GM23248 (cell line): ENCODE measurements around the gene WDR75. TPM values are rescaled to one million over a fixed set of nuclear protein-coding genes. Genes with fewer than 3 reads are reported as not detected.
A peak's percentile ranks its signal among the peaks of the same experiment; 100 is the strongest.

Source experiments
- DNase-seq: peaks from one replicate; pipeline ENCODE4 v3.0.0-alpha.2; 2015
- H2AFZ ChIP-seq: fragments of 200-600 bp; sonication (generic); 2 replicates; pipeline ENCODE4 v1.6.1; 2016; ENCODE audit warnings: antibody characterized with exemption
- H3F3A ChIP-seq: fragments of 200-600 bp; sonication (generic); 2 replicates; pipeline ENCODE4 v1.6.1; 2016; ENCODE audit warnings: mild to moderate bottlenecking, antibody characterized with exemption, mixed run types; ENCODE audit not compliant: insufficient read depth
- H3K27ac ChIP-seq: fragments of 200-600 bp; sonication (generic); 2 replicates; pipeline ENCODE4 v1.5.1; 2016; ENCODE audit warnings: mild to moderate bottlenecking
- H3K27me3 ChIP-seq: fragments of 200-600 bp; sonication (generic); replicated peaks from 2 replicates; pipeline ENCODE4 v1.6.1; 2016; ENCODE audit warnings: mild to moderate bottlenecking; ENCODE audit not compliant: insufficient read depth
- H3K36me3 ChIP-seq: fragments of 200-600 bp; sonication (generic); 2 replicates; pipeline ENCODE4 v1.6.1; 2016; ENCODE audit warnings: low read depth, mild to moderate bottlenecking
- H3K4me1 ChIP-seq: fragments of 200-600 bp; sonication (generic); 2 replicates; pipeline ENCODE4 v1.6.1; 2016; ENCODE audit warnings: mild to moderate bottlenecking; ENCODE audit not compliant: insufficient read depth
- H3K4me2 ChIP-seq: fragments of 200-600 bp; sonication (generic); one replicate; pipeline ENCODE4 v1.6.1; 2016; ENCODE audit warnings: mild to moderate bottlenecking; ENCODE audit not compliant: unreplicated experiment
- H3K4me3 ChIP-seq: fragments of 200-600 bp; sonication (generic); 2 replicates; pipeline ENCODE4 v1.5.1; 2016; ENCODE audit warnings: mild to moderate bottlenecking
- H3K79me2 ChIP-seq: fragments of 200-600 bp; sonication (generic); 2 replicates; pipeline ENCODE4 v1.6.1; 2016; ENCODE audit warnings: mild to moderate bottlenecking; ENCODE audit not compliant: insufficient read depth
- H3K9ac ChIP-seq: fragments of 200-600 bp; sonication (generic); 2 replicates; pipeline ENCODE4 v1.6.1; 2016; ENCODE audit warnings: mild to moderate bottlenecking
- H3K9me2 ChIP-seq: fragments of 200-600 bp; sonication (generic); 2 replicates; pipeline ENCODE4 v1.6.1; 2016; ENCODE audit warnings: mixed run types, mild to moderate bottlenecking, moderate library complexity; ENCODE audit not compliant: insufficient read depth
- H3K9me3 ChIP-seq: fragments of 200-600 bp; sonication (generic); one replicate; pipeline ENCODE4 v1.6.1; 2017; ENCODE audit warnings: low read depth
- H4K20me1 ChIP-seq: fragments of 200-600 bp; sonication (generic); 2 replicates; pipeline ENCODE4 v1.6.0; 2016; ENCODE audit not compliant: insufficient read depth
- EZH2 ChIP-seq: fragments of 200-600 bp; sonication (generic); IDR thresholded peaks from 2 replicates; pipeline ENCODE4 v1.6.1; 2018; ENCODE audit warnings: antibody characterized with exemption, mild to moderate bottlenecking; ENCODE audit not compliant: insufficient read depth, poor library complexity, severe bottlenecking
- EZH2phosphoT487 ChIP-seq: fragments of 200-600 bp; sonication (generic); IDR thresholded peaks from 2 replicates; pipeline ENCODE4 v1.6.1; 2018; ENCODE audit warnings: antibody characterized with exemption, moderate library complexity, mild to moderate bottlenecking, low read depth; ENCODE audit not compliant: insufficient read depth
- WGBS, 2 experiments: methylation state at CpG; one replicate each; pipeline ENCODE4 v1.1.6; 2015 to 2017; ENCODE audit warnings: low lambda C conversion rate in 2 of 2, low coverage in 1 of 2; ENCODE audit errors: missing lambda C conversion rate in 2 of 2; 5-methylcytosine and 5-hydroxymethylcytosine counted together
- in situ Hi-C: fragments of 300-500 bp; cut with MboI; formaldehyde crosslinking; loops from 2 replicates; pipeline ENCODE4 v1.15.0; 2020
- polyA plus RNA-seq: library from polyadenylated mRNA; unstranded; fragments of >200 nt; fragmentation: Nextera tagmentation; extraction: Ambion mirVana; gene quantifications from 2 replicates; pipeline ENCODE4 v1.2.1, GENCODE V29; 2016
- total RNA-seq: library from RNA; depleted of rRNA; stranded (reverse); fragments of >200 nt; shearing (Covaris generic); gene quantifications from 2 replicates; pipeline ENCODE4 v1.2.3, GENCODE V29; 2014; rRNA removed

WDR75 gene
- total and polyA plus RNA-seq, 2 experiments from 2014 or later = 25.8 to 44.1 TPM

DNA sequence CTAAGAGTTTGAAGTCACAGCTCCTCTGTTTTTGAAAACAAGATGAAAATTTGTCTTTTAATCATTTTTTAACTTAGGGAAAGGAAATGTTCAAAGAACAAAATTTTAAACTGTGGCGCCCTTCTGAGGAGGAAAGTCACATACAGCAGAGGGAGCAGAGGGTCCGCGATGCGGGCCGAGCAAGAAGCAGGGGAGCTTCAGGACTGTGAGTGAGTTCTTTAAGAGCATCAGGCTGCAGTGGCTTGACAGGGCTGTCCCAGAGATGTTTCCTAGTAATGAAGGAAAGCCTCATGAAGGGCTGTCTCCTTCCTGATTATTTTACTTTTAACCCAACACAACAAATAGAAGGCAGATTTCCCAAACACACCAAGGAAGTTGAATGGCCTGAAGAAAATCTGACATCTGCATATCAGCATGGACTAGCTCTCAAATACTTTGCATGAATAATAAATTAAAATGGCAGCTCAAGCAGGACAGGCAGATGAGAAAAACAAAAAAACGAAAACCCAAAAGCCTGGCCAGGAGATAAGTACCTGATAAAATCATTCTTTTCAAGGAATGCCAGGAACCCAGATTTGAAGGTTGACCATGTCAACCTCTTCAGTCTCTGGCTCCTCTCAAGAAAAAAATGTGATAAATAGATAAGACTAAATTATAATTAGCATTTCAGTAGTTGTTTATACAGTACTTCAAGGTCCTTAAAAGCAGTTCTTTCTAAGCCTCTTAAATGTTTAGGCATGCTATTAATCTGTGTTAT lies 78.5 kb downstream of the WDR75 start:
- no peak overlapping the region for H3K9ac ChIP-seq
- H3K4me3 ChIP-seq = no peak overlapping the region
- no peak for TF ChIP-seq EZH2phosphoT487
- TF ChIP-seq EZH2 = no peak
- H3K4me1 ChIP-seq = no peaks in the 10 kb centered on the region
- 0 out of 2 replicates have a peak, but pooled peaks cover 2% of the 10 kb centered on the region for H3K9me2 ChIP-seq
- no peak overlapping the region for H3K4me2 ChIP-seq
- no peak for DNase-seq
- no peaks in the 10 kb centered on the region for H3K79me2 ChIP-seq
- no peaks in the 10 kb centered on the region for H3K27me3 ChIP-seq
- 90 to 93% methylated on average over 6 of the region's 6 CpGs for WGBS, 2 experiments
- in situ Hi-C loops = no loop called here
- no peaks in the 10 kb centered on the region for H4K20me1 ChIP-seq
- no peaks in the 10 kb centered on the region for H3K9me3 ChIP-seq
- H3F3A ChIP-seq = no peaks in the 10 kb centered on the region
- no peak overlapping the region for H2AFZ ChIP-seq
- H3K36me3 ChIP-seq = no peaks in the 10 kb centered on the region
- H3K27ac ChIP-seq = no peak overlapping the region

DNA sequence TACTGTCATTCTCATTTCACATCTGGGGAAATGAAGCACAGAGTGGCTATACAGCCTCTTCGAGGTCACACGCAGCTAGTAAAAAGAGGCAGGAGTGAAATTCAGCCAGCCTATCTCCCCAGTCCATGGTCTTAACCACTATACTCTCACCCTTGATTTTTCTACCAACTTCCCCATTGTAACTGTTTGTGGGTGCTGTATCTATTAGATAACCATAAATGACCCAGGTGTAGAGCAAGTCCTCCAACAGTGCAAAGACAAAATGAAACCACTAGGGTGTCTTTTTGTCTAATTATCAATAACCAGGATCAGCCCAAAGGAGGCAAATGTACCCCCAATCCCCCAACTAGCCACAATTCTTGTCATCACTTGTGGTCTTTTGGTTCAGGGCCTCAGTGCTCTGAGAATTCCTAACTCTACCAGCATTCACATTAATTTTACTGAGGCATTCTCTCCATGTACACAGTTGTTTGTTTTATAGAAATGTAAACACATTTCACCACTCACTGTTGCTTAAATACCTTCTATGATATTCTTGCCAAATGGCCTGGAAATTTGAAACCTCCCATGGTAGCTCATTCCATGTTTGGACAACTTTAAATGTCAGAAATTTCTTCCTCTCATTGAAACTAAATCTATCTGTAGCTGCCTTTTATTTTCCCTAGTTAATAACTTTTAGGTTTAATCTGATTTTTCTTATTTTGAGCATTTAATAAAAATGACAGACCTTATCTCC lies 80.6 kb downstream of the WDR75 start:
- H3K4me1 ChIP-seq = no peaks in the 10 kb centered on the region
- 0 out of 2 replicates have a peak, but pooled peaks cover 2% of the 10 kb centered on the region for H3K9me2 ChIP-seq
- H3K4me3 ChIP-seq = no peak overlapping the region
- H3K79me2 ChIP-seq = no peaks in the 10 kb centered on the region
- no peaks in the 10 kb centered on the region for H3F3A ChIP-seq
- no peak for DNase-seq
- H3K9me3 ChIP-seq = no peaks in the 10 kb centered on the region
- no peaks in the 10 kb centered on the region for H3K36me3 ChIP-seq
- no peak overlapping the region for H2AFZ ChIP-seq
- no peak overlapping the region for H3K9ac ChIP-seq
- no peak overlapping the region for H3K27ac ChIP-seq
- WGBS, 2 experiments = 85 to 96% methylated on average over 2 of the region's 2 CpGs
- TF ChIP-seq EZH2phosphoT487 (no peak), EZH2 (no peak)
- H4K20me1 ChIP-seq = no peaks in the 10 kb centered on the region
- no peak overlapping the region for H3K4me2 ChIP-seq
- in situ Hi-C loops = no loop called here
- H3K27me3 ChIP-seq = no peaks in the 10 kb centered on the region

DNA sequence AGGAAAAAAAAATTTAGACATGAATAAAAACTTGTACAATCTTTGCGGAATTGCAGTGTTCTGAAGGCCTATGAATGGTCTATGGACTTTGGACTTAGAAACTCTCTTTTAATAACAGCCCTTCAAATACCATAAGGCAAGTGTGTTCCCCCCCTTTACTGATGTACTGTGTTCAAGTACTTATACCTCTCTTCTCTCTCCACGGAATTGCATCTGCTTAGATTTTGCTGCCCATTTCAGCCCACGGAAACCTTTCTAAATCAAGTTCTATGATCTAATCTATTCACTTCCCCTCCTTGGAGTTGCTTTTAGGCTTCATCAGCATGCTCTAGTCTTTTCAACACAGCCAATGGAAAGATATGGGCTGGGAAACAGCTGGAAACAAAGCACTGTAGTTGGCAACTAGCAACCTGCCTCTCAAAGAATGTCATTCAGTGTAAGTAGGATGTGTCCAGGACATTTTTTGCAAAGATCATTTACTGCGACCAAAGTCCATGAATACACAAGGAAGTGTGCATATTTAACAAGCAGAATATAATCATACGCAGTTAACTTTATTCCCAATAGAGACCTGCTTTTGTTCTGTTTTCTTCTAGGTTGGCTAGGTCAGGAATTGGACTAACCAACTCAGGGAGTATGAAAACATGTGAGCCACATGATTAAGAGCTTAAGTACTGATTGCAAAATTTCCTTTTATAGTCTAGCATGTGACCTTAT lies 81.3 kb downstream of the WDR75 start:
- H3F3A ChIP-seq = no peaks in the 10 kb centered on the region
- WGBS, 2 experiments = 29 to 33% methylated on average over 5 of the region's 5 CpGs
- H3K9ac ChIP-seq = no peak overlapping the region
- no peaks in the 10 kb centered on the region for H3K4me1 ChIP-seq
- in situ Hi-C loops = no loop called here
- no peaks in the 10 kb centered on the region for H3K9me3 ChIP-seq
- 0 out of 2 replicates have a peak, but pooled peaks cover 2% of the 10 kb centered on the region for H3K9me2 ChIP-seq
- no peak overlapping the region for H3K4me2 ChIP-seq
- no peak overlapping the region for H3K27ac ChIP-seq
- no peaks in the 10 kb centered on the region for H4K20me1 ChIP-seq
- DNase-seq = no peak
- H3K79me2 ChIP-seq = no peaks in the 10 kb centered on the region
- no peak overlapping the region for H3K4me3 ChIP-seq
- peak overlapping the region; percentile 20; the same call in 1 of the 2 replicates for H2AFZ ChIP-seq
- H3K27me3 ChIP-seq = no peaks in the 10 kb centered on the region
- no peaks in the 10 kb centered on the region for H3K36me3 ChIP-seq
- TF ChIP-seq EZH2phosphoT487 (no peak), EZH2 (no peak)

DNA sequence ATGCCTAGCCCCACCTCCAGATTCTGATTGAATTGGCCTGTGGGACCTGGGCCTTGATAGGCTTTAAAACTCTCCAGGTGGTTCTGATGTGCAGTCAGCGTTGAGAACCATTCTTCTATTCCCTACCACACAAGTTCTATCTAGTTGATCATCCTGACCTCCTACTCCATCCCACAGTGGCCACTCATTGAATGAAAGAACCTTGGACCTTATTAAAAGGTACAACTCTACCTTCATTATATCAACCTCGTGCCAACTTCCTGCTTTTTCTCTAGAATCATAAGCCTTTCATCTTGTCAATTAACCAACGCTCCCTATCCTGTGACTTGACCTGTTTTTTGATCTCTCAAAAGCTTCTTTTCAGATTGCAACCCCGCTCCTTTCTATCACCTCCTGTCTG lies 83.5 kb downstream of the WDR75 start:
- Histone ChIP-seq H3K36me3 (no peaks in the 10 kb centered on the region), H2AFZ (no peak overlapping the region), H3K4me1 (no peaks in the 10 kb centered on the region), H3F3A (no peaks in the 10 kb centered on the region), H3K4me3 (no peak overlapping the region), H3K9me3 (no peaks in the 10 kb centered on the region), H3K9ac (no peak overlapping the region), H3K27ac (no peak overlapping the region), H4K20me1 (no peaks in the 10 kb centered on the region), H3K79me2 (no peaks in the 10 kb centered on the region), H3K4me2 (no peak overlapping the region), H3K9me2 (0 out of 2 replicates have a peak, but pooled peaks cover 2% of the 10 kb centered on the region), H3K27me3 (no peaks in the 10 kb centered on the region)
- no peak for DNase-seq
- 86 to 88% methylated on average over 4 of the region's 4 CpGs for WGBS, 2 experiments
- TF ChIP-seq EZH2 = no peak
- TF ChIP-seq EZH2phosphoT487 = no peak
- in situ Hi-C loops = no loop called here

Other genes starting within 250 kb of the WDR75 start
- gene SLC40A1, start 139.3 kb downstream of the WDR75 start, total RNA-seq = 0.25 TPM in 1 of 2 replicates, not detected in the other
- gene SLC40A1, start 139.3 kb downstream of the WDR75 start, polyA plus RNA-seq = 0.15 and 0.28 TPM in 2 replicates
- gene ASNSD1, start 220.0 kb downstream of the WDR75 start, total RNA-seq = 63.4 and 67.7 TPM in 2 replicates
- gene ASNSD1, start 220.0 kb downstream of the WDR75 start, polyA plus RNA-seq = 54.4 and 61.7 TPM in 2 replicates
- 2.3 and 3.4 TPM in 2 replicates for gene ANKAR, start 233.2 kb downstream of the WDR75 start, total RNA-seq
- 3.1 and 3.8 TPM in 2 replicates for gene ANKAR, start 233.2 kb downstream of the WDR75 start, polyA plus RNA-seq